ENCODE results near the gene PDXK.

GRCh38 chr21:43777953-43778352 lies 59.0 kb downstream of the PDXK start:
- TF ChIP-seq CTCF (conservative IDR thresholded peaks at IDR 0.05): no peak
- no peak for TF ChIP-seq EZH2 (IDR thresholded peaks at IDR 0.05; ENCODE audit: low read depth)

Measured in PC-9 (cell line).